ENCODE data around the gene ID1.
"Not testable (repeated sequence)": the region's sequence is repeated elsewhere in the genome, so short reads cannot be mapped to it uniquely, and the experiment has no call there.

ID1 gene

DNA sequence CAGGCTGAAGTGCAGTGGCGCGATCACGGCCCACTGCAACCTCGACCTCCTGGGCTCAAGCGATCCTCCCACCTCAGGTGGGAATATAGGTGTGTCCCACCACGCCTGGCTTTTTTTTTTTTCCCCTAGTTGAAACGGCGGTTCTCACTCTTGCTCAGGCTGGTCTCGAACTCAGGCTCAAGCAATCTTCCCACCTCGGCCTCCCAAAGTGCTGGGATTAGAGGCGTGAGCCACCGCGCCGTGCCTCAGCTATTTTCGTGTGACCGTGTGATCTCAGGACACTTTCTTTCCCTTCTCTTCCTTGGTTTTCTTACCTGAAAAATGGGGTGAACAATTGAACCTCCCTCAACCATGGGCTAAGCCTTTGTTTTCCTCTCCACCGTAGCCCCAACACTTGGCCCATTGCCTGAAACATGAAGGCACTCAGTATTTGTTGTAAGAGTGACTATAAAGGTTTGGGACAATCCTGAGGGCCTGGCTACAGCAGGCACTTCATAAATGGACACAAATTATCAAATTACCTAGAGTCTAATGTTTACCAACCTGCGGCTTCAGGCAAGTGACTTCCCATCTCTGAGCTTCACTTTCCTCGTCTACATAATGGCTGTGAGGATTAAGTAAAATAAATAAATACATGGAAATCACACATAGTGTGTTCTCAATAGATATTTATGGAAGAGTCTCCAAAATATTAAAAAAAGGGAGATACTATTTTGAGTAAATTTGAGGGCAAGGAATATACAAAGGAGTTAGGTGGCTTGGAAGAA, 31.4 kb upstream of the ID1 start:
- no peak for DNase-seq

DNA sequence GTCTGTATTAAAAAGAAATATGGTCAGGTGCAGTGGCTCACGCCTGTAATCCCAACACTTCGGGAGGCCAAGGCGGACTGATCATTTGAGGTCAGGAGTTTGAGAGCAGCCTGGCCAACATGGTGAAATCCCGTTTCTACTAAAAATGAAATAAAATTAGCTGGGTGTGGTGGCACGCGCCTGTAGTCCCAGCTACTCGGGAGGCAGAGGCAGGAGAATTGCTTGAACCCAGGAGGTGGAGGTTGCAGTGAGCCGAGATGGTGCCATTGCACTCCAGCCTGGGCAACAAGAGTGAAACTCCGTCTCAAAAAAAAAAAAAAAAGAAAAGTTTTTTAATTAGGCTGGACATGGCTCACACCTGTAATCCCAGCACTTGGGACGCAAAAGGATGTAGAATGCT, 30.1 kb upstream of the ID1 start:
- not testable (repeated sequence) for DNase-seq

DNA sequence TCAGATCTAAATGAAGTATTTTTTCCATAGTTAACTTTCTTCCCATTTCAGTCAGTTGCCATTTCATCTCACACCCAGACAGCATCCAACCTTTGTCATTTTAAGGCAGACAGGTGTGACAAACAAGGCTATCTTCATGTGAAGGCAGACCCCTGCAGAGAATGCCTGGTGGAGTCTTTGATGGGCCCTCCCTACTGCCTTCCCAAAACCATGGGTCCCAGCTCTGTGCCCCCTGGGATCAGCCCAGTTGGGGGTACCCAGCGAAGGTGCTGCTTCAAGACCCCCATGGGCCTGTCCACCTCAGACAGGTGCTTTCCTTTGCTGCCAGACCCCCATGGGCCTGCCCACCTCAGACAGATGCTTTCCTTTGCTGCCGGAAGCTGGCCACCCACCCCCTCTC, 28.3 kb upstream of the ID1 start:
- no peak for DNase-seq

- DNase-seq, result no peak
These were observed 27.9 kb upstream of the ID1 start for GRCh38 chr20:31577194-31577593.

- DNase-seq, result no peak
These were observed 26.5 kb upstream of the ID1 start for GRCh38 chr20:31578448-31579138.

DNA sequence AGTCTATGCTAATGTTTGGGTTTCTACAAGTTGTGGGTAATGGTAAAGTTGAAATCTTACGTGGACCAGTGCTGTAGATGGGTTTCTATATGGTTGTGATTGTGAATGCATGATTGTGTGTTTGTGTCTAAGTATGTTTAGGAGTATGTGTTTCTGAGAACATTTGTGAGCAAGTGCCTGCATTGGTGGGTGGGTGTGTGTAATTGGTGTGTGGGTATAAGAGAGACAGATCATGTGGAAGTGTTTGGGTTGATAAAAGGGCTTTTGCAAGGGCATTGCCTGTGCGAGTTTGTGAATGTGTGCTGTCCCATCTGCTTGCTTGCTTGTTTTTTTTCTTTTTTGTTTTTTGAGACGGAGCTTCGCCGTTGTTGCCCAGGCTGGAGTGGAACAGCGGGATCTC, 25.8 kb upstream of the ID1 start:
- DNase-seq, result no peak

GRCh38 chr20:31579941-31580651, 25.0 kb upstream of the ID1 start:
- not testable (repeated sequence) for DNase-seq

- no peak for DNase-seq
These were observed 24.4 kb upstream of the ID1 start for GRCh38 chr20:31580706-31581105.

GRCh38 chr20:31581391-31581790, 23.7 kb upstream of the ID1 start:
- no peak for DNase-seq

GRCh38 chr20:31587545-31588389, 17.3 kb upstream of the ID1 start:
- DNase-seq, result no peak

DNA sequence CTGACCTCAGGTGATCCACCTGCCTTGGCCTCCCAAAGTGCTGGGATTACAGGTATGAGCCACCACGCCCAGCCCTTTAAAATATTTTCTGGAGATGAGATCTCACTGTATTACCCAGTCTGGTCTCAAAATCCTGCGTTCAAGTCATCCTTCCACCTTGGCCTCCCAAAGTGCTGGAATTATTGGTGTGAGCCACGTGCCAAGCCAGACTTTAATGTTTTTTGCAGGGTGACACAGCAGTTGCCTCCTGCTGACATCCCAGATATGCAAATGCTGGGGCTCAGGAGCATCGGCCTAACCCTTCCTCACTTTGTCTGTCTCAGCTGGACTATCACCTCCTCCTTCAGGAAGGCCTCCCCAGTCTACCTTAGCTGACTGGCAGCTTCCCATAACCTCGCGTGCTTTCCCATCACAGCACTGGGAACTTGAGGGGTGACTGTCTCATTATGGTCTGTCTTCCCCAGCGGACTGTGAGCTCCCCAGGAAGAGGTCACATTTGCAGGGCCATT, 14.3 kb upstream of the ID1 start:
- no peak for DNase-seq

GRCh38 chr20:31593221-31594001, 11.7 kb upstream of the ID1 start:
- peak; percentile 54 for DNase-seq

DNA sequence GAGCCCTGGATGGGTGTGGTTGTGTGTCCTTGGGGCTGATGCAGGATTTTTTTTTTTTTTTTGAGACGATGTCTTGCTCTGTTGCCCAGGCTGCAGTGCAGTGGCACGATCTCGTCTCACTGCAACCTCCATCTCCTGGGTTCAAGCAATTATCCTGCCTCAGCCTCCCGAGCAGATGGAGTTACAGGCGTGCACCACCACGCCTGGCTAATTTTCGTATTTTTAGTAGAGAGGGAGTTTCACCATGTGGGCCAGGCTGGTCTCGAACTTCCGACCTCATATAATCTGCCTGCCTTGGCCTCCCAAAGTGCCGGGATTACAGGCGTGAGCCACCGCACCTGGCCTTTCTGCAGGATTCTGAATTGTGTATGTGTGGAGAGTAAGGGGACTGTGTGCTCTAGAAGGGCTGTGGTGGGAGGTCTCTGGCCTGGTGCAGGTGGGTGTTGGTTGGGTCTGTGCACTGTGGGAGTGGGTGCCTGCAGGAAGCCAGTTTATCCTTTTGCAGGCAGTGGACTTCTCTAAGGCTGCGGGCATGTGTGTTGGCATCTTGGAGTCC, 11.0 kb upstream of the ID1 start:
- no peak for DNase-seq

DNA sequence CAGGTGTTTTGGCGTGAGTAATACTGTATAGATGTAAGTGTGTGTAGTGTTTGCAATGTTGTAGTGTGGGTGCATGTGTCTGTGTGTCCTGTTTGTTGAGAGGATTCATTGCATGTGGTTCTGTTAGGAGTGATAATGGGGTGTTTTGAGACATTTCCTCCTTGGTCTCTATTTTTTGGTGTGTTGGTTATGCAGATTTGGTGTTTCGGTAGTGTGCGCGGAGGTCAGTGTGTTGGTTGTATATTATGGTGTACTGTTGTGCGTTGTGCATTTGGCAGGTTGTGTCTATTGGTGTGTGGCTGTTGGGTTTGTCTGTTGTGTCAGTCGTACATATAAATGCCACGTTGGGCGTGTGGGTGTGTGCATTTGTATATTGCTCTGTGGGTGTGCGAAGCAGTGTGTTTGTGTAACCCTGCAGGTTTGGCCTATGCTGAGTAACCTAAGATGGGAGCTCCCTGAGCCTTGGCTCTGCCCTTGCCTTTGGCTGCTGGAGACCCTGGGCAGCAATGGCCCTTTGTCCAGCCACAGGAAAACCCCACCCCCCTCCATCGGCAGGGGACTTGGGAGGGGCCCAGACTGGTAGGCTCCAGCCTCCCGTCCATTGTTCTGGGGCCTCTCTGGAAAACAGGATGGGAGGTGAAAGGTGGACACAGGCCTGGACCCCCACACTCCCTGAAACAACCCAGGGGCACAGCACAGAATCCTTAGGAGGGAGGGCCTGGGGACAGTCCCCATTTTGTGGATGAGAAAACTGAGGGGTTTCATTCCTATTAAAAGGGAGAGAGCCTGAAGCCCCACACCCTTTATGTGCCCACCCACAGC, 10.3 kb upstream of the ID1 start:
- no peak for DNase-seq

DNA sequence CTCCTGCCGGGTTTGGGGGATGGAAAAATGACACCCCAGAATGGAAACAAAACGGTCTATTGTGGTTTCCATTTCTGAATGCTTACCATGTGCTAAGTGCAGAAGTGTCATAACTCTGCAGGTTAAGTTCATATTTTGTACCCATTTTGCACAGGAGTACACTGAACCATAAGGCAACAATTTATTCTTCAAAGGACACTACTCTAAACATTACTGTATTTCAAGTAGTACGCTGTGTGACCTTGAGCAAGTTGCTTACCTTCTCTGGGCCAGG, 9.8 kb upstream of the ID1 start:
- no peak for DNase-seq

- no peak for DNase-seq
These were observed 9.3 kb upstream of the ID1 start for GRCh38 chr20:31595654-31596411.

DNA sequence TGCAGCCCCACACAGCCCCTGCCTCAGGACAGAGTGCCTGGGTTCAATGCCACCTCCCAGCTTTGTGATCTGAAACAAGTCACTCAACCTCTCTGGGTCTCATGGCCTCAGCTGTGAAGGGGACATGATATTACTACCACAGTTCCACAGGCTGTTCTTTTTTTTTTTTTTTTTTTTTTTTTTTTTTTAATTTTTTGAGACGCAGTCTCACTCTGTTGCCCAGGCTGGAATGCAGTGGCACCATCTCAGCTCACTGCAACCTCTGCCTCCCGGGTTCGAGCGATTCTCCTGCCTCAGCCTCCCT, 8.7 kb upstream of the ID1 start:
- DNase-seq, result not testable (repeated sequence)

GRCh38 chr20:31596831-31597480, 8.1 kb upstream of the ID1 start:
- no peak for DNase-seq

DNA sequence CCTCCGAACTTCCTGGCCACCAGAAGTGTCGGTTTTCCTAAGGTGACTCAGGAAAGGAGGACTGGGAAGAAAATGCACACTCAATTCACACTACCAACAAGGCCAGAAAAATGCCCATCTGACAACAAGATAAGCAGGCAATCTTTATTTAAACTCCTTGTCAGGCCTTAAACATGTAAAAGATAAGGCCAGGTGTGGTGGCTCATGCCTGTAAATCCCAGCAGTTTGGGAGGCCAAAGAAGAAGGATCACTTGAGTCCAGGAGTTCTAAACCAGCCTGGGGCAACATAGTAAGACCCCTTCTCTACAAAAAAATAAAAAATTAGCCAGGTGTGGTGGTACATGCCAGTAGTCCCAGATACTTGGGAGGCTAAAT, 7.6 kb upstream of the ID1 start:
- no peak for DNase-seq

- DNase-seq, result no peak
These were observed 2.7 kb upstream of the ID1 start for GRCh38 chr20:31602431-31602778.

Measured in activated CD4-positive, alpha-beta T cell treated with anti-CD3 and anti-CD28 coated beads, Interleukin-10, Interleukin-2, amounts not matched to agents 100 ng/mL and 50 ng/mL, durations not matched to agents 16 hours and 8 hours (primary cell).